ENCODE data around the gene FKBP8. TPM values are rescaled to one million over a fixed set of nuclear protein-coding genes. Genes with fewer than 3 reads are reported as not detected.
"Not testable (repeated sequence)": the region's sequence is repeated elsewhere in the genome, so short reads cannot be mapped to it uniquely, and the experiment has no call there.

FKBP8 gene
- total RNA-seq, 2 donors from 2014 or later, result 189 to 224 TPM

DNA sequence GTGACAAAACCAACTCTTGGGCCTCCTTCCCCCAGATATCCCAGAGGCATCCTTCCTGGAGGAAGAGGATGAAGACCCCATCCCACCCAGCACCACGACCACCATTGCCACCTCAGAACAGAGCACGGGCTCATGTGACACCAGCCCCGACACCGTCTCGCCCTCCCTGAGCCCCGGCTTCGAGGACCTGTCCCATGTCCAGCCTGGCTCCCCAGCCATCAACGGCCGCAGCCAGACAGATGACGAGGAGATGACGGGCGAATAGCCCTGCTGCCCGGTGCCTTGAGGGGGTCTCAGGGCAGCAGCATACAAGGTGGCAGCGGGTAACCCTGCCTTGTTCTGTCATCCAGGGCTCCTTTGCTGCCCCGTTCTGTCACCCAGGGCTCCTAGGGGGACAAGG lies 25.0 kb upstream of the FKBP8 start:
- intact Hi-C loops (cut with DNase I), result loop anchor here in 1 of 2 donors (10.0 kb wide), 1 partner anchor 94 kb away; no protein-coding TSS in a partner anchor

DNA sequence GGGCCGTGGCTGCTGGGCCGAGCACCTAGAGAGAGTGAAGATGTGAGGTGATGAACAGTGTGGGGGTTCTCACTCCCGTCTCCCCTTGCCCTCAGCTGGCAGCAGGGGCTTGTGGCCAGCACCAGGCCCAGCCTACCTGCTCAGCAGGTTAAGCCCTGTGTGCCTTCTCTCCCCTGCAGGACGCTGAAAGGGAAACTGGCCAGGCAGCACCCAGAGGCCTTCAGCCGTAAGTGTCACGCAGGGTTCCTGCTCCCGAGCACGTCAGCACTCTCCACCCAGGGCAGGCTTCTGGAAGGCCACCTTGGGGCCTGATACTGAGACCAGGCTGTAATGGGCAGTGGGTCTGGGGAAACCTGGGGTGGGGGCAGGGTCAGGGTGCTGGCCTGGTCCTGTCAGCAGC lies 23.6 kb upstream of the FKBP8 start:
- DNase-seq (ENCODE audit: low spot score), result no peak
- intact Hi-C loops (cut with DNase I), result loop anchor here in 1 of 2 donors (10.0 kb wide), 1 partner anchor 92 kb away; no protein-coding TSS in a partner anchor

More for the DNA sequence above, 25.0 kb upstream of the FKBP8 start:
- DNase-seq (ENCODE audit: low spot score), result no peak

DNA sequence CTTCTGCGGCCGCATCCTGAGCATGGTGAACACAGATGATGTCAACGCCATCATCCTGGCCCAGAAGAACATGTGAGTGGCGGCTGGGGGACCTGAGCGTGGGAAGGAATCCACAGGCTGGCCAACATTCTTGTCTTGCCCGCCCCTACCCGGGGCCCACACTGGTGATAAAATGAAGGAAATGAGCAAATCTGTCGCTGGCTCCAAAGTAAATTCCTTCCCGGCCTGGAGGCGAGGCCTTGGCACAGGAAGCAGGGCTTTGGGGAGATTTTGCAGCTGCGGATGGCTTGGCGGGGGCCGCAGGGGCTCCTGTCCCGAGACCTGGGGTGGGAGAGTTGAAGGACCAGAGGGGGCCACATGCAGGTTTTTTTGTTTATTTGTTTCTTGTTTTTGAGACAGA lies 18.7 kb upstream of the FKBP8 start:
- peak; percentile 89 for DNase-seq (ENCODE audit: low spot score)
- intact Hi-C loops (cut with DNase I), result loop anchor here (5.0 to 10.0 kb wide), 2 partner anchors 87 to 95 kb away; no protein-coding TSS in a partner anchor

DNA sequence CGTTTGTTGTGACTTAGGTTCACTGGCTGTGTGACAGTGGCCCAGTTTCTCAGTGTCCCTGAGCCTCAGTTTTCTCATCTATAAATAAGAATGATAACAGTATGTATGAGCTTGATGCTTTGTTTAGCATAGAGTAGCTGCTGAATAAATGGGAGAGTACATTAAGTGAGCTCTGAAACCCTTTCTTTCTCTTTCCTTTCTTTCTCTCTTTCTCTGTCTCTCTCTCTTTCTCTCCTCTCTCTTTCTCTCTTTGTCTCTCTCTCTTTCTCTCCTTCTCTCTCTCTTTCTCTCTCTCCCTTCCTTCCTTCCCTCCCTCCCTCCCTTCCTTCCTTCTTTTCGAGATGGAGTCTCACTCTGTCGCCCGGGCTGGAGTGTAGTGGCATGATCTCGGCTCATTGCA lies 16.3 kb upstream of the FKBP8 start:
- no peak for DNase-seq (ENCODE audit: low spot score)
- intact Hi-C loops (cut with DNase I), result loop anchor here (5.0 to 10.0 kb wide), 2 partner anchors 85 to 92 kb away; no protein-coding TSS in a partner anchor

DNA sequence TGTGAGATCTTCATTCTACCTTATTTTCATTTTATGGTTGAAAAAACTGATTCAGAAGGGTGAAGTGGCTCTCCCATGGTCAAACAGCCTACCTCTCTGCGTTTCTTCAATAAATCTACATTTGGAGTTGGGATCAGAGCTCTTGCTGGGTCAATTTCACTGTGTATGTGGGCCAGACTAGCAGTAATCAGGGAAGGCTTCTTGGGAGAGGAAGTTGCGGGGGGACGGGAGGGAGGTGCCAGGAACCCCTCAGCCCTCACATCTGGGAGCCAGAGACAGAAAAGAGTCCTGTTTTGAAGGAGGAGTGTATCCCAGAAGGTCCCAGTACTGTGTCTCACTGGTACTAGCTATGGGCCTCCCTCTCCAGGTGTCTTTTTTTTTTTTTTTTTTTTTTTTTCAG lies 15.2 kb upstream of the FKBP8 start:
- intact Hi-C loops (cut with DNase I), result no loop called here
- DNase-seq (ENCODE audit: low spot score), result no peak

DNA sequence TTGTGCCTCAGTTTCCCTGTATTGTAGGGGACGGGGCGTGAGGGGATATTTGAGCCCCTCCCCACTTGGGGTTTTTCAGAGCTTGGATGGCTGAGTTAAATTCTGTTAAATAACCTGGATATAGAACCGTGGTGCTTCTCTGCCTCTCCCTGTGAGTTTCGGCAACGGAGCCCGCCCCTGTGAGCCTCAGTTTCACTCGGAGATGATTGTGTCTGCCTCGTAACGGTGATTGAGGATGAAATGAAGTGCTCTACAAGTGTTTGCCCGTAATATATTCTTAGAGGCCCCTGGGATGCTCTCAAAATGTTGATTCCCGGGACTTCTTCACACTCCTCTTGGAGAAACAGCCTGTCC lies 14.8 kb upstream of the FKBP8 start:
- no peak for DNase-seq (ENCODE audit: low spot score)
- intact Hi-C loops (cut with DNase I), result no loop called here

DNA sequence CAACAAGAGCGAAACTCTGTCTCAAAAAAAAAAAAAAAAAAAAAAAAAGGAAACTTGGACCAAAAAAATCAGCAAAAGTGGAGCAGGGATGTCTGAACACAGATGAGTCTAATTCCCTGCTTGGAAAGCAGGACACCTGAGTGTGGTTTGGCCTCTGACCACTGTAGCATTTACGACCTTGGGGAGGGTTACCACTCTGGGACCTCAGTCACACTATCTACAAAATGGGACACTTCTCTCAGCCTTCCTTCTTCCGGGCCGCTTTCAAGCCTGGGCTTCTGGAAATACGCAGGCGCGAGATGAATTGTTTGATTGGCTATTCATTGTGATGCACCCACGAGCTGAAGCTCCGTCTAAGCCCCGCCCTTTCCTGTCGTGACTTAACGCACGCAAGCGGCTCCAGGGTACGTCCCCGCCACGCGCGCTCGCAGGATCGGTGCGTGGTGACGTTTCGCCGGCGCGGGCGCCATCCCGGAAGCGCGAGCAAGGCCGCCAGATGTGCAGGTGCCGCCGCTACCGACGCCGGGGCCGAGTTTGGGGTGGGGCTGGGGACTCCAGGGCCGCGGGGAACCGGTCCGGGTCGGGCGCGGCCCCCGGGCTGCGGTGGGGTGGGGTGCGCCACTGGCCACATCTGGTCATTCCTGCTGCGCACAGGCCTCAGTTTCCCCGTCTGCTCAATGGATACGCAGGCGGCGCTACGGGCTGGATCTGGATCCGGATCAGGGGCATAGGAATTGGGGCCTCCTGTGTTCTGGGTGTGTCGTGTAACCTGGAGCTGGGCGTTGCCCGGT lies 14.2 kb upstream of the FKBP8 start, which contains the start of gene KXD1:
KXD1 (plus strand) TSS at position 460 of the 791 bp plus-strand sequence. CDS start 4,187 bp downstream, outside the sequence.
- peak; percentile 99 for DNase-seq (ENCODE audit: low spot score)
- intact Hi-C loops (cut with DNase I), result no loop called here

DNA sequence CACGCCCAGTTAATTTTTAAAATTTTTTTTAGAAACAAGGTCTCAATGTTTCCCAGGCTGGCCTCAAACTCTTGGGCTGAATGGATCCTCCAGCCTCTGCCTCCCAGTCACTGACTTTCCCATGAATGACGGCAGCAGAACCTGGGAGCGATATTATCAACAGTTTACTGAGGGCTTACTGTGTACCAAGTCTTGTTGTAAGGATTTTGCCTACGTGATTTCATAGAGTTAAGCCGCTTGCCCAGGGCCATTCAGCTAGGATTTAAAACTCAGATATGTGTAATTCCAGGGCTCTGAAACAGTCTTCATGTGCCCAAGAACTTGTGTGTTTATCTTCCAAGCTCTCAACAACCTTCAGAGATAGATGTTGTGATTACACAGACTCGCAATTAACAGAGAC lies 8.3 kb upstream of the FKBP8 start:
- intact Hi-C loops (cut with DNase I), result no loop called here
- DNase-seq (ENCODE audit: low spot score), result no peak

DNA sequence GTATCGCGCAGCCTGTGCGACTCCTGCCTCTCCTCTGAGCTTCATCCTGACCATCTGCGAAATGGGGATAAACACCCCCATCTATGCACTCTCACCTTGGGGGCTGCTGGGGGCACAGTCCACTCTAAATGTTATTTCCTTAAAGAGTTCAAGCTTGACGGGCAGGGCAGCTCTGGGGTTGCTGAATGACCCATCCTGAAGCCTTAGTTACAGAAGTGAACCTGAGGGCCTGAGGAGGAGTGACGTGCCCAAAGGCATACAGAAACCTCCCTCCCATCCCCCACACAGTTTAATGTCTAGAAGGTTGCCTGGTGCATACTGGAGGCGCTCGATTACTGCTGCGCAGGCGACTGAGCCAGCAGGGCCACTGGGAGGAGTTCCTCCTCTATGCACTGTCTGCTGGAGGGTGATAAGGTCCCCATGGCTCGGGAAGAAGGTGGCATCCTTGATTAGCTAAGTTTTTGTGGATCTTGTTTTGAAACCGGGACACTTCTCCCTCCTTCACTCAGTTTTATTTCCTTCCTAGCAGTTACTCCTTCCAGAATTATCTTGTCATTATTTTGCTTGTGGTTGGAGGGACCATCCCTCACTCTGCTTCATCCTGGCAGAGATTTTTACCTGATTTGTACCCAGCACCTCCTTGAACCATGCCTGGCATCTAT lies 572 bp upstream of the FKBP8 start:
- intact Hi-C loops (cut with DNase I), result no loop called here
- DNase-seq (ENCODE audit: low spot score), result no peak

DNA sequence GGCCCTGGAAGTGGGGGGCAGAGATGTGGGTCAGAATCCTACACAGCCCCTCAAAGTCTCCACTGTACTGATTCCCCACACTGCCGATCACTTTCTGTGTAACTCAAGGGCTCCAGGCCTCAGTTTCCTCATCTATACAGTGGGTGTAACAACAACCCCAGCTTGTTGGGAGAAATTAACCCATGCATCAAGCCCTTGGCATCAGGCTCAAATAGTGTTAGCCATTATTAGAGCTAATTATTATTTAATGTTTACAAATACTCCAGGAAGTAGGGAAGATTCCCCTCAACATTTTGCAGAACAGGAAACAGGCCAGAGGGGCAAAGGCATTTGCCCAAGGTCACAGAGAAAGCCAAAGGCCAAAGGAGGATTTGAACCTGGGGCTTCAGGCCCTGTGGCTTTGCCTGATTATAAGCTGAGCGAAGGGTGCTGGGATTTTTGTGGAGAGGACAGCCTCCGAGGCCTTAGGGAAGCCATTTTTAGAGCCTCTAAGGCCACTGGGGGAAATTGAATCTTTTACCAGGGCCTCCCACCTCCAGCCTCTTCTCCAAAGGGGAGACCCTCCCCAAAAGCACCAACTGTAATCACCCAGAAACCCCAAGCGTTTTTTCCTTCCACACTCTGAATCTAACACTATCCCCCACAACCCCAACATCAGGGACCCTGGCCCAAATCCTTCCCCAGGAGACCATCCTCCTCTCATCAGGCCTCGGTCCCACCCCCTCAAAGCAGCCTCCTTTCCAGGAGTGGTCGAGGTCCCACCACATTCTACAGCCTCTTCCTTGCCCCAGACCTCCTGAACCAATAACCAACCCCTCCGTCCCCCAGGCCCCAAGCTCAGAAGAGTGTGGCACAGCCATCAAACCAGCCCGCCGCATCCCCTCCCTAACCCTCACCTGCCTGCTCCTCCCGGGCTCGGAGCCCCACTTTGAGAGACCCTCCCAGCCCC lies 1.1 kb downstream of the FKBP8 start:
- intact Hi-C loops (cut with DNase I), result no loop called here
- DNase-seq (ENCODE audit: low spot score), result no peak

DNA sequence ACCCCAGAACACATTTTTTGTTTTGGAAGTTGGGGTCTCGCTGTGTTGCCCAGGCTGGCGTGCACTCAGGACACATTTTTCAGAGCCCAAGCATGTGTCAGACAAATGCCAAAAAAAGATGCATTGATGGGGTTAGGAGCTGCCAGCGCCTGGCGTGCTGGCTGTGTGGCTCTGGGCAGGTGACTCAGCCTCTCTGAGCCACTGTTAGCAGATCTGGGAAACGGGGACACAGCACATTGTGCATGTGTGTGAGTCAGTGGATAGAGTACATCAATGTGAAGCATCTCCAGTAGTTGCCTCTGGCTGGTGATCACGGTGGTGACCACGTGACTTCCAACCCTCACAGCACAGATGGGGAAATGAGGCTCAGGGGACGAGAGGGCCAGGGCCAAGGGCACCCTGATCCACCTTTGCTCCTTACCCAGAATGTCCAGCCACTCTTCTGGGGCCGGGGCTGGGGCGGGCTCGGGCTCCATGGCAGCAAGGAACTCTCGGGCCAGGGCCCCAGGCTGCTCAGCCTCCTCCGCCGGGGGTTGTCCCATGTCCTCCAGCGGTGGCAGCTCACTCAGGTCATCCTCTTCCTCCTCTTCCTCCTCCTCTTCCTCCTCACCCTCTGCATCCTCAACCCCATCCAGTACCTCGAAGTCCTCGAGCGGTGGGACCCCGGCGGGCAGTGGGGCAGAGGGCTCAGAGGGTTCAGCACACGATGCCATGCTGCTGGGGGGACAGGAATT lies 1.9 kb downstream of the FKBP8 start:
- intact Hi-C loops (cut with DNase I), result no loop called here
- no peak for DNase-seq (ENCODE audit: low spot score)

DNA sequence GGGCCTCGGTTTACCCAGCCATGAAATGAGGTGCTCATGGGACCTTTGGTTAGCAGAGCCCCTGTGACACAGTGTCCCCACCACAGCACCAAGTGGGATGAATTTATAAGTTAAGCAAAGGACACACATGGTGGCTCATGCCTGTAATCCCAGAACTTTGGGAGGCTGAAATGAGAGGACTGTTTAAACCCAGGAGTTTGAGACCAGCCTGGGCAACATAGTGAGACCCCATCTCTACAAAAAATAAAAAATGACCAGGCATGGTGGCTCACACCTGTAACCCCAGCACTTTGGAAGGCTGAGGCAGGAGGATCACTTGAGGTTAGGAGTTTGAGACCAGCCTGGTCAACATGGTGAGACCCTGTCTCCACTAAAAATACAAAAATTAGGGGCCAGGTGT lies 3.2 kb downstream of the FKBP8 start:
- intact Hi-C loops (cut with DNase I); DNase-seq (ENCODE audit: low spot score): not testable (repeated sequence)

DNA sequence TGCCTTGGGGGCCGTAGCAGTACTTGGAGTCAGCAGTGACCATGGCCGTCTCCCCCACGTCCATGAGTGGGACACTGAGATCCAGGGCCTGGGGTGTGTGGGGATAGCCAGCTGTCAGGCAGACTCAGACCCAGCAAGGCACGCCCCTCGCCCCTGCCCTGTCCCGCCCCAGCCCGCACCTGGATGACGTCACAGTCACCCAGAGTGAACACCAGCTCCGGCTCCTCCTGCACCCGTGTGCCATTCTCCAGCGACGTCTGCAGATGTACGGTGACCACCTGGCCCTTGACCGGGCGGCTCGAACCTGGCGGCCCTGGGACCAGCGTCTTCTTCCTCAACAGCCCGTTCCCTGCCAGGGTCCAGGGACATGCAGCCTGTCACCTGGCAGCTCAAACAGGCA lies 4.0 kb downstream of the FKBP8 start:
- no peak for DNase-seq (ENCODE audit: low spot score)
- intact Hi-C loops (cut with DNase I), result no loop called here

DNA sequence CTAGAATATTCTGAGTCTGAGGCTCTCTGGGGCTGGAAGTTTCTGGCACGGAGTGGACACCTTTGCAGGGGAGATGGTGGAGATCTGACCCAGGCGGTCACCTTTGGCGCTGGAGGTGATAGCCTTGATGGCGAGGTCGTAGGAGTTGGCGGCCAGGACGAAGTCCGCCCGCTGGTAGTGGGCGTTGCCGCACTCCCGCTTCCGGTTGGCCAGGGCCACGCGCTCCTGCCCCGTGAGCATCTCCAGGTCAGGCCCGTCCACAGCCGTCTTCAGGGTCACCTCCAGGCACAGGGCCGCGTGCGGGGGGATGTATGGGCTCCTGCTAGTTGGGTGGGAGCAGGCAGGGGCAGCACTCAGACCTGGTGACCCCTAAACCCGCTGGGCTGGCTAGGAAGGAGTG lies 5.3 kb downstream of the FKBP8 start:
- DNase-seq (ENCODE audit: low spot score), result no peak
- intact Hi-C loops (cut with DNase I), result no loop called here

DNA sequence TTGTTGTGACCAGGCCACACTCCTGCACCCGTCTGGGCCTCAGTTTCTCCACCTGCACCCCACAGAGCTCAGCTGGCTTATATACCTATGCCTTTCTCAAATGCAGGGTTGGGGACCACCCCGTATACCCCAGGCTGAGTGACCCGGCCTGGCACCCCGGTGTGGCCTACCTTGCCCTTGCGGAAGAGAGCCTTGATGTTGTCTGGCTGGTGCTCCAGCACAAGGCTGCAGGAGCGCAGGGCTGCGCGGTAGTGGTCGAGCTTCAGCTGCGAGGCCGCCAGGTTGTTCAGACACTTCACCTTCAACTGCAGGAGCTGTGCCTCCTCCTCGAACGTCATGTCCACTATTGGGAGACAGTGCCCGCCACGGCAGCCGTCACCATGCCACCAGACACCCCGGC lies 5.9 kb downstream of the FKBP8 start:
- intact Hi-C loops (cut with DNase I), result no loop called here
- no peak for DNase-seq (ENCODE audit: low spot score)

DNA sequence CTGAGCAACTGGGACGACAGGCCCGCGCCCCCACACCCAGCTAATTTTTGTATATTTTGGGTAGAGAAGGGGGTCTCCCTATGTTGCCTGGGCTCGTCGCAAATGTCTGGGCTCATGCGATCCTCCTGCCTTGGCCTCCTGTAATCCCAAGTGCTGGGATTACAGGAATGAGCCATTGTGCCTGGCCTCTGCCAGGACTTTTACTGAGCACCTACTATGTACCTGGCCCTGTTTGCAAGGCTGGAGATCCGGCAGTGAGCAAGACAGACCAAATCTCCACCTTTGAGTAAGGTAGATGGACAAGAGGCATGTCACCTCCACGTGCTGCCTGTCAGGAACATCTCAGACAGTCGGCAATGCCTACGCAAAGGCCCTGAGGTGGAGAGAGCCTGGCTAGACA lies 6.9 kb downstream of the FKBP8 start:
- DNase-seq (ENCODE audit: low spot score), result no peak
- intact Hi-C loops (cut with DNase I), result no loop called here

DNA sequence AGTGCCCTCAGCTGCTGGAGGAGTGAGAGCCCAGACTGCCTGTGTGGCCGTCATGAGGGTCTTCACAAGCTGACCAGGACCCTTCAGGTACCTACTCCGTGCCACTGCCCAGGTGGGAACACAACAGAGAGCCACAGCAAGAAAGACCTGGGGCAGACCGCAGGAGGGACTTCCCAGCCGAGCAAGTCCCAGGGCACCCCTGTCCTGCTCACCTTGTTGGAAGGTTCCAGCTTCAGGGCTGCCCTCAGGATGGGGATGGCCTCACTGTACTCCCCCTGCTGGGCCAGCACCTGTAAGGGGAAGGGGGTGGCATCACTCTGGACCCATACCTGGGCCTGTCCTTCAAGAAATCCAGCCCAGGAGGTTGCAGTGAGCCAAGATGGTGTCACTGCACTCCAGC lies 10.3 kb downstream of the FKBP8 start:
- intact Hi-C loops (cut with DNase I), result no loop called here

DNA sequence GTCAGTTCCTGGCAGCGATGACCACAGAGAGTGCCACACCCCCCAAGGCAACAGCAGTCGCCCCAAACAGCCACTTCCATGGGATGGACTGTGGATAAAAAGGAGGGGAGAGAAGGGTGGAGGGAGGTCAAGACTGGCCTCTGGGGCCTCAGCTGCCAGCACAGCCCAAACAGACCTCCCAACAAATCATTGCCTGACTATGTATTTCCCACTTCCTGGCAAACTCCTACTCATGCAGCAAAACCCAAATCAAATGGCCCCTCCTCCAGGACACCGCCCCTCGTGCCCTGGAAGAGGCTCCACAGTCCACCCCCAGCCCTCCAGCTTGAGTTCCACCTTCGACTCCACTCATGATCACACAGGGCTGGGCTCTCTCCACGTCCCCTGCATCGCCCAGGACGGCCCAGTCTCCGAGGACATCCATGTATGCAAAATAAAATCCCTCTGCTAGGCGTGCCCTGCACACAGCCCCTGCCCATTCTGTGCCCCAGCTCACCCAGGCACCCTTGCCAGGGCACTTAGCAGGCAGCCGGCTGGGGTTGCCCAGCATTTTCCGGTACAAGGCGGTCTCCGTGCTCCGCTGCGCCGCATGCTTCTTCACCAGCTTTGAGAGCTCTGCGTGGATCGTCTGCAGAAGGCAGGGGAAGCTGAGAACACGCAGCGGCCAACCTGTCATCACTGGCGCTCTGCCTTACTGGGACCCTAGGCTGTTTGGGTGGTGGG lies 11.0 kb downstream of the FKBP8 start:
- DNase-seq (ENCODE audit: low spot score), result no peak
- intact Hi-C loops (cut with DNase I), result no loop called here

More for the DNA sequence above, 10.3 kb downstream of the FKBP8 start:
- DNase-seq (ENCODE audit: low spot score), result no peak
